Activated T-helper 1 cell treated with Interleukin-2 at 50 U/mL for 16 hours (primary cell): ENCODE data around the gene NANOS1.

ENCODE experiments used
- DNase-seq: peaks from one replicate; pipeline ENCODE4 v3.0.0-alpha.2; 2020; ENCODE audit warnings: low read depth

The NANOS1 gene

GRCh38 chr10:119029613-119030420 lies at the start of gene NANOS1:
Gene NANOS1 (plus strand): TSS chr10:119029714. CDS start chr10:119029802, 88 bp downstream.
- no peak for DNase-seq

- no peak for DNase-seq
Measured at GRCh38 chr10:118980135-118980865, 49.2 kb upstream of the NANOS1 start.

GRCh38 chr10:118980870-118981269 lies 48.6 kb upstream of the NANOS1 start:
- no peak for DNase-seq

GRCh38 chr10:118981946-118982345 lies 47.6 kb upstream of the NANOS1 start:
- no peak for DNase-seq

- no peak for DNase-seq
Measured at GRCh38 chr10:118982366-118982765, 47.1 kb upstream of the NANOS1 start.

- DNase-seq, result no peak
Measured at GRCh38 chr10:118983263-118983662, 46.3 kb upstream of the NANOS1 start.

GRCh38 chr10:118985576-118985975 lies 43.9 kb upstream of the NANOS1 start:
- no peak for DNase-seq

- DNase-seq, result no peak
Measured at GRCh38 chr10:118986815-118987790, 42.4 kb upstream of the NANOS1 start.

GRCh38 chr10:118990326-118990725 lies 39.2 kb upstream of the NANOS1 start:
- DNase-seq, result no peak

- DNase-seq, result no peak
Measured at GRCh38 chr10:118992496-118992895, 37.0 kb upstream of the NANOS1 start.

GRCh38 chr10:118993214-118993613 lies 36.3 kb upstream of the NANOS1 start:
- no peak for DNase-seq

GRCh38 chr10:118994321-118994720 lies 35.2 kb upstream of the NANOS1 start:
- DNase-seq, result no peak

- no peak for DNase-seq
Measured at GRCh38 chr10:118995739-118996138, 33.8 kb upstream of the NANOS1 start.

GRCh38 chr10:118997379-118997778 lies 32.1 kb upstream of the NANOS1 start:
- no peak for DNase-seq

GRCh38 chr10:118998183-118998582 lies 31.3 kb upstream of the NANOS1 start:
- no peak for DNase-seq

- DNase-seq, result no peak
Measured at GRCh38 chr10:119001717-119002500, 27.6 kb upstream of the NANOS1 start.

- no peak for DNase-seq
Measured at GRCh38 chr10:119003572-119004289, 25.8 kb upstream of the NANOS1 start.

- DNase-seq, result no peak
Measured at GRCh38 chr10:119005362-119006043, 24.0 kb upstream of the NANOS1 start.

GRCh38 chr10:119006451-119007210 lies 22.9 kb upstream of the NANOS1 start:
- DNase-seq, result no peak
